GM18858 (cell line): ENCODE data around the gene OSBPL10.
A peak's percentile ranks its signal among the peaks of the same experiment; 100 is the strongest.

Experiments
- ATAC-seq: cut with Tn5 transposase; IDR thresholded peaks from one replicate; pipeline ENCODE4 v1.9.1; 2021; ENCODE audit not compliant: unreplicated experiment

OSBPL10 gene

GRCh38 chr3:31959951-31960792, 20.9 kb downstream of the OSBPL10 start:
- no peak for ATAC-seq

GRCh38 chr3:31959251-31959650, 21.8 kb downstream of the OSBPL10 start:
- no peak for ATAC-seq

- no peak for ATAC-seq
Observed at GRCh38 chr3:31958701-31959152, 22.3 kb downstream of the OSBPL10 start.

GRCh38 chr3:31957106-31957505, 24.0 kb downstream of the OSBPL10 start:
- no peak for ATAC-seq

GRCh38 chr3:31955581-31955980, 25.5 kb downstream of the OSBPL10 start:
- ATAC-seq = no peak

- ATAC-seq = no peak
Observed at GRCh38 chr3:31953636-31954035, 27.4 kb downstream of the OSBPL10 start.

GRCh38 chr3:31953091-31953490, 28.0 kb downstream of the OSBPL10 start:
- no peak for ATAC-seq

- peak; percentile 86 for ATAC-seq
Observed at GRCh38 chr3:31952205-31952604, 28.9 kb downstream of the OSBPL10 start.

- ATAC-seq = no peak
Observed at GRCh38 chr3:31948280-31948679, 32.8 kb downstream of the OSBPL10 start.

GRCh38 chr3:31947671-31948091, 33.4 kb downstream of the OSBPL10 start:
- ATAC-seq = no peak

GRCh38 chr3:31947162-31947561, 33.9 kb downstream of the OSBPL10 start:
- no peak for ATAC-seq

GRCh38 chr3:31946484-31947081, 34.5 kb downstream of the OSBPL10 start:
- no peak for ATAC-seq

- ATAC-seq = no peak
Observed at GRCh38 chr3:31945738-31946052, 35.4 kb downstream of the OSBPL10 start.

GRCh38 chr3:31943041-31943440, 38.0 kb downstream of the OSBPL10 start:
- ATAC-seq = no peak

- no peak for ATAC-seq
Observed at GRCh38 chr3:31942446-31942845, 38.6 kb downstream of the OSBPL10 start.

GRCh38 chr3:31937225-31937624, 43.8 kb downstream of the OSBPL10 start:
- no peak for ATAC-seq

- ATAC-seq = no peak
Observed at GRCh38 chr3:31936420-31937060, 44.5 kb downstream of the OSBPL10 start.

GRCh38 chr3:31934866-31935265, 46.2 kb downstream of the OSBPL10 start:
- ATAC-seq = no peak

GRCh38 chr3:31934018-31934417, 47.0 kb downstream of the OSBPL10 start:
- ATAC-seq = no peak

GRCh38 chr3:31932990-31933389, 48.1 kb downstream of the OSBPL10 start:
- ATAC-seq = no peak

GRCh38 chr3:31929826-31930502, 51.1 kb downstream of the OSBPL10 start:
- no peak for ATAC-seq

- ATAC-seq = no peak
Observed at GRCh38 chr3:31927811-31928210, 53.3 kb downstream of the OSBPL10 start.
